Neural crest cell (in vitro differentiated cells): ENCODE data around the gene CEP43. TPM values are rescaled to one million over a fixed set of nuclear protein-coding genes. Genes with fewer than 3 reads are reported as not detected.

ENCODE experiments used
- DNase-seq: peaks from one replicate; pipeline ENCODE4 v3.0.0; 2021; ENCODE audit warnings: low read depth, mixed read lengths, low spot score
- H3K27ac Mint-ChIP-seq: one replicate; pipeline ENCODE4 v1.8.0; 2021; ENCODE audit warnings: mild to moderate bottlenecking, mixed read lengths; ENCODE audit not compliant: unreplicated experiment
- H3K27me3 Mint-ChIP-seq: 2 replicates; pipeline ENCODE4 v1.8.0; 2021; ENCODE audit warnings: low read depth, mild to moderate bottlenecking, mixed read lengths
- H3K36me3 Mint-ChIP-seq: 2 replicates; pipeline ENCODE4 v1.8.0; 2021; ENCODE audit warnings: low read depth, mild to moderate bottlenecking, mixed read lengths
- H3K4me1 Mint-ChIP-seq: 2 replicates; pipeline ENCODE4 v1.8.0; 2021; ENCODE audit warnings: mixed read lengths
- H3K4me3 Mint-ChIP-seq: one replicate; pipeline ENCODE4 v1.8.0; 2021; ENCODE audit warnings: mild to moderate bottlenecking, mixed read lengths
- H3K9me3 Mint-ChIP-seq: 2 replicates; pipeline ENCODE4 v1.8.0; 2021; ENCODE audit warnings: mixed read lengths
- total RNA-seq: library from RNA; stranded (reverse); gene quantifications from 2 replicates; pipeline ENCODE4 v1.2.1, GENCODE V29; 2021
- TF ChIP-seq, protein P1 (sequence below): fragments of 200-600 bp; sonication (generic); conservative IDR thresholded peaks from 2 replicates; pipeline ENCODE4 v1.5.0; 2021; ENCODE audit warnings: antibody characterized with exemption, mild to moderate bottlenecking

Gene CEP43
- total RNA-seq, 1 donor from 2014 or later, result 36.5 TPM

DNA sequence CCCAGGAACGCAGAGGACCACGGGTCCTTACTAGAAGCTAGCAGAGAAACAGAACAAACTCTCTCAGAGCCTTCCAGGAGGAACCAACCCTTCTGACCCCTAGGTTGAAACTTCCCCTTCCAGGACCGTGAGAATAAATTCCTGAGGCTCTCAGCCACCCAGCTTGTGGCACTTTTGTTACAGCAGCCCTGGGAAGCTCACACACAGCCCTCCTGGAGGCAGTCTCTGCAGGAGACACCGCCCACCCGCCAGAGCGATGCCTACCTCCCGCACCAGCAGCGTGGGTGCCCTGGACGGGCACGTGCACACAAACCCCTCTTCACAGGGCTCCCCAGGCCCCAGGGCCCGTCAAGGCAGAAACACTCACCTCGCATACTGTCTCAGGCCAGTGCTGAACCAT lies 47.1 kb upstream of the CEP43 start:
- H3K4me1 Mint-ChIP-seq, result peaks cover 30% of the 10 kb centered on the region
- H3K36me3 Mint-ChIP-seq, result peaks cover 11% of the 10 kb centered on the region

DNA sequence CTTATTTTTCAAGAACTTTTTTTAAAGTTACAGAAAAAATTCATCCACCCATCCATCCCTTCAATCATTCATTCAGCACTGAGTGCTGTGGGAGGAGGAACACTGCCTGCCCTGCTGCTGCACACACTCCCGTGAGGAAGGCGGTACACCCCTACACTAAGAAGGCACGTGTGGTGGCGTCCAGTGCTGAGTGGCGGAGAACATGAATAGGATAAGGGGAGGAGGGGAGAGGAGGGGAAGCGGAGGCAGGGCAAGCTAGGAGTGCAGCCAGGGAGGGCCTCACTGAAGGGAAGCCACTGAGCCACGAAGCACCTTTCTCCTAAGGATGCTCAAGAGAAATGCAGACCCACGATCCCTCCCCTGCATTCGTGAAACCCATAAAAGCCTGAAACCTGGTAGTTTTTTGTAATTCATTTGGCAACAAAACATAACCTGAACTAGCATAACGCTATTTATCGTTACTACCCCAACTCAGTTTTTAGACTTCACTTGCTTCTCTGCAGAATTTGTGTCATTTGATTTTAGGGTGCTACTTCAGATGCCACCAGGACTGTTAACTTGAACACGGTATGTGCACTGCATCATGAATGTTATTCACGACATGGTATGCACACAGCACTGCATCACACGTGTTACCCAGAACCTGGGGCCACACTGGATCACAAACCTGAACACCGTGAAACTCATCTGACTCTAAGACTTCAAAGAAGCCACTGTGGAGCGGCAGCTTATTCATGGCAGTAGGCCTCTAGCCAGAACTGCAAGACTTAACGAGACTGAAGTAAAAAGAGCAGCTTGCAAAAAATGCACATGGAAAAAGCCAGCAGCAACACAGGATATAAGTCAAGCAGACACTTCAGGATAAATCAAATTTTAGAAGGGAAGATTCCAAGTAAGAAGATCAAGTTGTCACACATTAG lies 46.4 kb upstream of the CEP43 start:
- no peak for DNase-seq
- peaks cover 37% of the 10 kb centered on the region for H3K4me1 Mint-ChIP-seq
- H3K36me3 Mint-ChIP-seq, result peaks cover 11% of the 10 kb centered on the region
- H3K27me3 Mint-ChIP-seq, result peaks cover 9% of the 10 kb centered on the region
- TF ChIP-seq, protein P1, sequence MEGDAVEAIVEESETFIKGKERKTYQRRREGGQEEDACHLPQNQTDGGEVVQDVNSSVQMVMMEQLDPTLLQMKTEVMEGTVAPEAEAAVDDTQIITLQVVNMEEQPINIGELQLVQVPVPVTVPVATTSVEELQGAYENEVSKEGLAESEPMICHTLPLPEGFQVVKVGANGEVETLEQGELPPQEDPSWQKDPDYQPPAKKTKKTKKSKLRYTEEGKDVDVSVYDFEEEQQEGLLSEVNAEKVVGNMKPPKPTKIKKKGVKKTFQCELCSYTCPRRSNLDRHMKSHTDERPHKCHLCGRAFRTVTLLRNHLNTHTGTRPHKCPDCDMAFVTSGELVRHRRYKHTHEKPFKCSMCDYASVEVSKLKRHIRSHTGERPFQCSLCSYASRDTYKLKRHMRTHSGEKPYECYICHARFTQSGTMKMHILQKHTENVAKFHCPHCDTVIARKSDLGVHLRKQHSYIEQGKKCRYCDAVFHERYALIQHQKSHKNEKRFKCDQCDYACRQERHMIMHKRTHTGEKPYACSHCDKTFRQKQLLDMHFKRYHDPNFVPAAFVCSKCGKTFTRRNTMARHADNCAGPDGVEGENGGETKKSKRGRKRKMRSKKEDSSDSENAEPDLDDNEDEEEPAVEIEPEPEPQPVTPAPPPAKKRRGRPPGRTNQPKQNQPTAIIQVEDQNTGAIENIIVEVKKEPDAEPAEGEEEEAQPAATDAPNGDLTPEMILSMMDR, result no peak
- H3K27ac Mint-ChIP-seq, result no peak overlapping the region
- peaks cover 8% of the 10 kb centered on the region for H3K9me3 Mint-ChIP-seq
- H3K4me3 Mint-ChIP-seq, result peak overlapping the region; percentile 20

More for the DNA sequence above, 47.1 kb upstream of the CEP43 start:
- DNase-seq, result no peak
- H3K27me3 Mint-ChIP-seq, result peaks cover 6% of the 10 kb centered on the region
- no peak overlapping the region for H3K27ac Mint-ChIP-seq
- H3K4me3 Mint-ChIP-seq, result peak overlapping the region; percentile 44
- peaks cover 8% of the 10 kb centered on the region for H3K9me3 Mint-ChIP-seq
- TF ChIP-seq, protein P1, result no peak

DNA sequence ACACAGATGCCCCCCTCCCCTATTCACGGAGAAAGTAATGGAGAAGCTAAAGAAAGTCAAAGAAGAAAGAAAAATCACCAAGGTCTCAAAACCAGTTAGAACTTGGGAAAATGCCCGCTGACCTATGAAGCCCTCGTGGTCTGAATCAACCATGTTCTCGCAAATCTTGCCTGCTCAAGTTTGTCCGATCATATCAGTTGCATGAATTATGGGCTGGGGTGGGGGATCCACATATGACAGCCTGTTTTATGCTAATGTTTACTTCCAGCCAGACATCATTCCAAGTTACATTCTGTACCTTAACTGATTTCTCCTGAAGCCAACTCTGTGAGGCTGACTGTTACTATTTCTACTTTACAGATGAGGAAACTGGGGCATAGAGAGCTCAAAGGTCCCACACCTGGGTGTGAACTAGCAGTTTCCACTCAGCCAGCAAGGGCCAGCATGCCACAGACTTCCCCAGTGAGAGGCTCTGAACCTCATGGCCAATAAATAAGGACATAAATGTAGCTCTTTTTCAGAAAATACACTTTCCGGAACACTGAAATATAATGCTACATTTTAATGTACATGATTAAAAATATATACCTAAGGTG lies 45.0 kb upstream of the CEP43 start:
- TF ChIP-seq, protein P1, result no peak
- no peak for DNase-seq
- peak overlapping the region; percentile 76 for H3K4me3 Mint-ChIP-seq
- peaks cover 8% of the 10 kb centered on the region for H3K9me3 Mint-ChIP-seq
- no peak overlapping the region for H3K27ac Mint-ChIP-seq
- H3K36me3 Mint-ChIP-seq, result peaks cover 11% of the 10 kb centered on the region
- H3K4me1 Mint-ChIP-seq, result peaks cover 50% of the 10 kb centered on the region
- H3K27me3 Mint-ChIP-seq, result peaks cover 9% of the 10 kb centered on the region

DNA sequence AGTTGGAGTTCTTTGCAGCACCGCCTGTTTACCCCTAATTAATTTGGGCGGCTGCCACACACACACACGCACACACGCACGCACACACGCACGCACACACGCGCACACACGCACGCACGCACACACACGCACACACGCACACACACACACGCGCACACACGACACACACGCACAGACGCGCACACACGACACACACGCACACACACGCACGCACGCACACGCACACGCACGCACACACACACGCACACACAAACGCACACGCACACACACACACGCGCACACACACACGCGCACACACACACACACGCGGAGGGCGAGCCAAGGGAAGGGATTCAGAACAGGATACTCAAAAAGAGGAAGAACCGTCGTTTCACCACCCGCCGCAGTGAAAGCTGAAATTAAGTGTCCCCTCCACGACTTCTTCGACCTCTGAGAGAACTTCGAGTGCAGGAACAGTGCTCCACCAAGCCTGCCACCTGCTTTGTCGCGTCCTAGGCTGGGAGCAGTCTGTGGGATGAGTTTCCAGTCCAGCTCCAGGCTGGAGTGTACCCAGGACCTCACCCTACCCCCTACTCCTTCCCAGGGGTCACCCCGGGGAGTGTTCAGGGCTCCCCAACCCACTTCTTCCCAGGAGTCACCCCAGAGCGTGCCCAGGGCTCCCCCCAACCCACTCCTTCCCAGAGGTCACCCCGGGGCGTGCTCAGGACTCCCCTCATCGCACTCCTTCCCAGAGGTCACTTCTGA lies 43.9 kb upstream of the CEP43 start:
- no peak for DNase-seq
- Mint-ChIP-seq H3K36me3 (peaks cover 11% of the 10 kb centered on the region), H3K9me3 (peaks cover 8% of the 10 kb centered on the region), H3K27ac (no peak overlapping the region), H3K4me3 (peak overlapping the region; percentile 86), H3K27me3 (peaks cover 9% of the 10 kb centered on the region), H3K4me1 (peaks cover 52% of the 10 kb centered on the region)
- TF ChIP-seq, protein P1, result no peak

DNA sequence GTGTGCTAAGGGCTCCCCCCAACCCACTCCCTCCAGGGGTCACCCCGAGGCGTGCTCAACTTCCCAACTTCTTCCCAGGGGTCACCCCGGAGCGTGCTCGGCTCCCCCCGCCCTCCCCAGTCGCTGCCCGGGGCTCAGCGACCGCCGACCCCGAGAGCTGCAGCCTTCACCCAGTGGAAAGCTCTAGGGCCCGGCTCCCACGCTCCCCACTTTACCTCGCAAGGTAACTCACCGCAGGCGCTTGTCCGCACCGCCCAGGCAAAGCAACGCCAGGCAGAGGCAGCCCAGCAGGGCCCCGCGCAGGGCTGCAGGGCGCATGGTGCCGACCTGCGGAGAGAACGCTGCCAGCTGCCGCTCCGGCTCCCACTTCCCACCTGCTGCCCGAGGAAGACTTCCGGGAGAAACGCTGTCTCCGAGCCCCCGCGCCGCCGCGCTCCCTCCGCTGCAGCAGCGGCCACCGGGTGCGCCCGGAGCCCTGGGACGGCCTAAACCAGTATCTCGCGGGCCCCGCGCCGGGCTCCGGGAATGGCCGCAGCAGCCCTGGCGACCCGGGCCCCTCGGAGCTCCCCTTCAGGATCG lies 43.2 kb upstream of the CEP43 start:
- Mint-ChIP-seq H3K4me1 (peaks cover 45% of the 10 kb centered on the region), H3K27me3 (peaks cover 9% of the 10 kb centered on the region), H3K27ac (no peak overlapping the region), H3K36me3 (peaks cover 4% of the 10 kb centered on the region), H3K4me3 (peak overlapping the region; percentile 86), H3K9me3 (peaks cover 2% of the 10 kb centered on the region)
- TF ChIP-seq, protein P1, result no peak
- DNase-seq, result no peak
